GM12878 (cell line): ENCODE data around the gene STX1A. TPM values are rescaled to one million over a fixed set of nuclear protein-coding genes. Genes with fewer than 3 reads are reported as not detected.

Experiments used
- ATAC-seq: fragments of 200-7000 bp; cut with Tn5 transposase; 3 replicates; pipeline ENCODE4 v1.9.1; 2020; ENCODE audit warnings: mild to moderate bottlenecking, moderate library complexity
- BruUV-seq: library from RNA; stranded (reverse); fragments of 400-500 nt; replicated peaks from 2 replicates; lab custom pipeline; 2021; lab: Mats Ljungman, UMichigan
- CTCF ChIA-PET: fragments of 300-600 bp; sonication (Branson Sonifier 250); formaldehyde crosslinking; extraction: SDS; loops from one replicate; lab custom pipeline; 2021; ENCODE audit warnings: inconsistent platforms; lab: Yijun Ruan, JAX
- POLR2A ChIA-PET: fragments of 350-600 bp; formaldehyde crosslinking; extraction: SDS; loops from one replicate; lab custom pipeline; 2021; ENCODE audit warnings: inconsistent platforms; lab: Charles Lee
- RAD21 ChIA-PET: fragments of 300-600 bp; sonication (Branson Sonifier 250); formaldehyde crosslinking; loops from one replicate; lab custom pipeline; 2023; ENCODE audit warnings: antibody characterized with exemption; ENCODE audit not compliant: unreplicated experiment; lab: Charles Lee
- SMC1A ChIA-PET: fragments of 300-600 bp; sonication (Branson Sonifier 250); formaldehyde crosslinking; loops from one replicate; lab custom pipeline; 2023; ENCODE audit not compliant: unreplicated experiment, uncharacterized antibody; lab: Charles Lee
- DNase-seq: peaks from one replicate; pipeline ENCODE4 v3.0.0-alpha.2; 2011; ENCODE audit warnings: low read depth, low spot score
- FAIRE-seq: peaks from 3 replicates; lab custom pipeline; 2011; peaks lifted over from hg19 to GRCh38; lab: Jason Lieb, UNC
- H2AFZ ChIP-seq: 2 replicates; pipeline ENCODE4 v1.6.0; 2011; ENCODE audit warnings: low read depth, low read length, control low read depth; ENCODE audit not compliant: control insufficient read depth
- H3K27ac ChIP-seq: 2 replicates; pipeline ENCODE4 v1.5.1; 2011; ENCODE audit warnings: control low read depth; ENCODE audit not compliant: control insufficient read depth, insufficient read depth
- H3K27me3 ChIP-seq, 2 experiments: replicated peaks in 1 of 2; 2 replicates each; pipeline versions ENCODE4 v1.6.0 to v1.6.1; 2011; ENCODE audit warnings: low read length in 1 of 2; ENCODE audit not compliant: control insufficient read depth in 2 of 2, insufficient read depth in 2 of 2
- H3K36me3 ChIP-seq, 2 experiments: 2 replicates each; pipeline ENCODE4 v1.5.1; 2011; ENCODE audit warnings: low read length in 1 of 2; ENCODE audit not compliant: control insufficient read depth in 2 of 2, insufficient read depth in 2 of 2
- H3K4me1 ChIP-seq: 2 replicates; pipeline ENCODE4 v1.6.1; 2011; ENCODE audit warnings: mild to moderate bottlenecking, low read length, moderate library complexity, mixed read lengths; ENCODE audit not compliant: control insufficient read depth, insufficient read depth
- H3K4me2 ChIP-seq: 2 replicates; pipeline ENCODE4 v1.6.0; 2011; ENCODE audit warnings: control low read depth; ENCODE audit not compliant: control insufficient read depth, insufficient read depth
- H3K4me3 ChIP-seq: fragments of 200-600 bp; sonication (generic); 2 replicates; pipeline ENCODE4 v1.5.1; 2016
- H3K79me2 ChIP-seq: 2 replicates; pipeline ENCODE4 v1.6.0; 2011; ENCODE audit warnings: low read length; ENCODE audit not compliant: control insufficient read depth, insufficient read depth
- H3K9ac ChIP-seq: 2 replicates; pipeline ENCODE4 v1.8.0; 2011; ENCODE audit warnings: low read length, control low read depth, mixed read lengths; ENCODE audit not compliant: control insufficient read depth, insufficient read depth
- H3K9me3 ChIP-seq: replicated peaks from 3 replicates; pipeline ENCODE4 v1.5.1; 2011; ENCODE audit warnings: mild to moderate bottlenecking, low read length; ENCODE audit not compliant: control insufficient read depth, insufficient read depth
- H4K20me1 ChIP-seq: 2 replicates; pipeline ENCODE4 v1.6.0; 2011; ENCODE audit not compliant: control insufficient read depth, insufficient read depth
- CREB1 ChIP-seq: IDR thresholded peaks from 2 replicates; pipeline ENCODE4 v1.6.1; 2012; ENCODE audit warnings: low read depth, mild to moderate bottlenecking, inconsistent platforms
- DPF2 ChIP-seq: fragments of 450-650 bp; IDR thresholded peaks from 2 replicates; pipeline ENCODE4 v1.6.1; 2017; ENCODE audit warnings: mild to moderate bottlenecking
- ETV6 ChIP-seq, 2 experiments: fragments of 450-650 bp in 1 of 2; IDR thresholded peaks in 1 of 2; conservative IDR thresholded peaks in 1 of 2; 2 replicates each; pipeline ENCODE4 v1.6.1; 2014; ENCODE audit warnings: antibody characterized with exemption in 1 of 2, borderline replicate concordance in 1 of 2, low read depth in 1 of 2, mild to moderate bottlenecking in 1 of 2, moderate library complexity in 1 of 2
- IKZF2 ChIP-seq, 2 experiments: fragments of 450-650 bp; IDR thresholded peaks; 2 replicates each; pipeline ENCODE4 v1.6.1; 2017; ENCODE audit warnings: mild to moderate bottlenecking in 2 of 2, moderate library complexity in 2 of 2
- PML ChIP-seq: IDR thresholded peaks from 2 replicates; pipeline ENCODE4 v1.6.1; 2012; ENCODE audit warnings: low read length, inconsistent platforms
- RAD51 ChIP-seq: fragments of 450-650 bp; IDR thresholded peaks from 2 replicates; pipeline ENCODE4 v1.6.1; 2016; ENCODE audit warnings: moderate library complexity, mild to moderate bottlenecking, inconsistent platforms
- WGBS: methylation state at CpG from one replicate; pipeline ENCODE4 v1.1.6; 2016; ENCODE audit warnings: low lambda C conversion rate; ENCODE audit not compliant: insufficient replicate concordance, insufficient coverage; ENCODE audit errors: missing lambda C conversion rate; 5-methylcytosine and 5-hydroxymethylcytosine counted together
- in situ Hi-C: fragments of 300-500 bp; cut with MboI; formaldehyde crosslinking; loops from 9 replicates; pipeline ENCODE4 v1.14.3; 2018; ENCODE audit warnings: mixed read lengths
- intact Hi-C: fragments of 100-400 bp; cut with micrococcal nuclease; formaldehyde crosslinking; loops from one replicate; pipeline ENCODE4 v1.14.2; 2022; ENCODE audit not compliant: unreplicated experiment
- polyA plus RNA-seq, 11 experiments: library from polyadenylated mRNA; depleted of rRNA in 4 of 11; unstranded in 6 of 11; stranded (reverse) in 5 of 11; fragments of >200 nt; fragmentation: Nextera tagmentation in 4 of 11; fragmentation: Illumina TruSeq in 1 of 11; extraction: Ambion mirVana in 4 of 11; extraction: Trizol in 1 of 11; gene quantifications; 1 replicate in 1 of 11; 2 replicates in 10 of 11; pipeline versions ENCODE4 v1.2.1 to v1.2.3, GENCODE V29; 2011 to 2016; ENCODE audit warnings: inconsistent platforms in 2 of 11, missing spikeins in 2 of 11, low read depth in 1 of 11
- total RNA-seq, 4 experiments: library from RNA; depleted of rRNA in 3 of 4; stranded (reverse); fragments of >200 nt in 3 of 4; fragmentation: Illumina TruSeq in 1 of 4; extraction: Trizol in 1 of 4; gene quantifications; 2 replicates each; pipeline versions ENCODE4 v1.2.1 to v1.2.3, GENCODE V29; 2013 to 2021
- TF ChIP-seq, protein P1 (sequence below): IDR thresholded peaks from 2 replicates; pipeline ENCODE4 v1.6.1; 2012; ENCODE audit warnings: low read length, inconsistent platforms
- TF ChIP-seq, protein P2 (sequence below): fragments of 450-650 bp; IDR thresholded peaks from 2 replicates; pipeline ENCODE4 v1.6.1; 2017; ENCODE audit warnings: low read depth, mild to moderate bottlenecking, moderate library complexity

STX1A gene
- total and polyA plus RNA-seq, 10 of the 15 experiments (the other 5 are each of a cell fraction or from before 2014, with no cell fraction given): 0.15 to 5.3 (median 2.5) TPM

DNA sequence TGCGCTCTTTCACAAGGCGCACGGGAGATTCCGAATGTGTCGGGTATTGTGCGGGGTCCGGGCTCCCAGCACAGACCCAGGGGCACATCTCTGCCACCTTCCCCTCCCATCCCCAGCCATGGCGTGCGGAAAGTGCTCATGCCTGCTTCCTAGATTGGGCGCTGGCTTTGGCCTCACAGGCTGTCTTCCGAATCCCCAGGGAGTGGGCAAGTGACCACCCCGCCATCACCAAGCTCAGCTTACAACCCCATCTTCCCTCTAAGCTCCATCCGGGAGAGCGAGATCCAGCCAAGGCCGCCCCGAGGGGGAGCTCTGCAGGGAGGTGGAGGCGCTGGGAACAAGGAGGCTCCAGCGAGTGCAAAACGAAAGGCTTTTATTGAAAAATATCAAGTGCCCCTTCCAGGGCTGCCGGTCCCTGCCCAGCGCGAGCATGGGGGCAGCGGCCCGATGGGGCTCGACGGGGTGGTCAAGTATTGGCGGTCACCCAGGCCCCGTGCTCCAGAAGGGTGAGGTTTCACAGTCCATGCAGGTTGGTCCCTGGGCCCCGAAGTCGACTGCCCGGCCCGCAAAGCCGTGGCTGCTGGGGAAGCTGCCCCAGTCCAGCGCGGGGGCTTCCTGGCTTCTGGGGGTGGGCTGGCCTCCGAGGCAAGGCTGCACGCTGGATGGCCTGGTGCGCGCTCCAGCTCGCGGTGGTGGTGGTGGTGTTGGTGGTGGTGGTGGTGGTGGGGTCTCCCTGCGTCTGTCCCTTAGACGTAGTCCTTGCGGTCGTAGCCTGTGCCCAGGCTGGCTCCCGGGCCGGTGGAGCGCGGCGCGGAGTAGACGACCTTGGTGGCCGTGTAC is 49.4 kb upstream of the STX1A start (continued):
- TF ChIP-seq, protein P1, sequence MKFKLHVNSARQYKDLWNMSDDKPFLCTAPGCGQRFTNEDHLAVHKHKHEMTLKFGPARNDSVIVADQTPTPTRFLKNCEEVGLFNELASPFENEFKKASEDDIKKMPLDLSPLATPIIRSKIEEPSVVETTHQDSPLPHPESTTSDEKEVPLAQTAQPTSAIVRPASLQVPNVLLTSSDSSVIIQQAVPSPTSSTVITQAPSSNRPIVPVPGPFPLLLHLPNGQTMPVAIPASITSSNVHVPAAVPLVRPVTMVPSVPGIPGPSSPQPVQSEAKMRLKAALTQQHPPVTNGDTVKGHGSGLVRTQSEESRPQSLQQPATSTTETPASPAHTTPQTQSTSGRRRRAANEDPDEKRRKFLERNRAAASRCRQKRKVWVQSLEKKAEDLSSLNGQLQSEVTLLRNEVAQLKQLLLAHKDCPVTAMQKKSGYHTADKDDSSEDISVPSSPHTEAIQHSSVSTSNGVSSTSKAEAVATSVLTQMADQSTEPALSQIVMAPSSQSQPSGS: no peak
- TF ChIP-seq PML: no peak
- no peak for TF ChIP-seq RAD51
- no peak for TF ChIP-seq CREB1
- TF ChIP-seq ETV6 (conservative IDR thresholded peaks at IDR 0.05 in 1 of 2, IDR thresholded peaks at IDR 0.05 in 1 of 2; ENCODE audit: borderline replicate concordance in 1 of 2, low read depth in 1 of 2): no peak
- TF ChIP-seq, protein P2, sequence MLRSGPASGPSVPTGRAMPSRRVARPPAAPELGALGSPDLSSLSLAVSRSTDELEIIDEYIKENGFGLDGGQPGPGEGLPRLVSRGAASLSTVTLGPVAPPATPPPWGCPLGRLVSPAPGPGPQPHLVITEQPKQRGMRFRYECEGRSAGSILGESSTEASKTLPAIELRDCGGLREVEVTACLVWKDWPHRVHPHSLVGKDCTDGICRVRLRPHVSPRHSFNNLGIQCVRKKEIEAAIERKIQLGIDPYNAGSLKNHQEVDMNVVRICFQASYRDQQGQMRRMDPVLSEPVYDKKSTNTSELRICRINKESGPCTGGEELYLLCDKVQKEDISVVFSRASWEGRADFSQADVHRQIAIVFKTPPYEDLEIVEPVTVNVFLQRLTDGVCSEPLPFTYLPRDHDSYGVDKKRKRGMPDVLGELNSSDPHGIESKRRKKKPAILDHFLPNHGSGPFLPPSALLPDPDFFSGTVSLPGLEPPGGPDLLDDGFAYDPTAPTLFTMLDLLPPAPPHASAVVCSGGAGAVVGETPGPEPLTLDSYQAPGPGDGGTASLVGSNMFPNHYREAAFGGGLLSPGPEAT: no peak

DNA sequence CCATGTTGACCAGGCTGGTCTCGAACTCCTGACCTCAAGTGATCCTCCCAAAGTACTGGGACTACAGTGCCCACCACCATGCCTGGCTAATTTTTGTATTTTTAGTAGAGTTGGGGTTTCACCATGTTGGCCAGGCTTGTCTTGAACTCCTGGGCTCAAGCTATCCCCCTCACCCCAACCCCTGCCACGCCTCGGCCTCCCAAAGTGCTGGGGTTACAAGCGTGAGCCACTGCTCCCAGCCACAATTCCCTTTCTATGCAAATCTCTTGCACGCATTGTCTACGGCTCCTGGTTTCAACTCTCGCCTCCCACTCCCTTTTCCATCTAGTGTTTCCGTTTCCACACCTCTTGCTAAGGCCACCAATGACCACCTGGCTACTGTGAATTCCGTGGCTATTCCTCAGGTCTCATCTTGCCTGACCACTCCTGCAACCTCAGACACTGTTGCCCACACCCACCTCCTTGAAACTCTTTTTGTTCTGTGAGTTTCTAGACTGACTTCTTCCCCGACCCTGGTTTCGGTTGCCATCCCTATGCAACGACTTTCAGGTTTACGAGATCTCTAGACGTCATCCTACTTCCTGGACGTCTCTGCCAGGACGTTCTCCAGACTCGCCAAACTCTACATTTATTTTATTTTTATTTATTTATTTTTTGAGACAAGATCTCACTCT is 47.2 kb upstream of the STX1A start:
- Histone ChIP-seq H3K36me3 (no peaks in the 10 kb centered on the region), H4K20me1 (no peaks in the 10 kb centered on the region), H3K27ac (no peak overlapping the region), H3K4me1 (no peaks in the 10 kb centered on the region), H3K27me3 (peaks cover 0 to 2% of the 10 kb centered on the region in 2 experiments; a peak in 1 of 4 replicates), H3K4me3 (no peak overlapping the region), H3K79me2 (no peaks in the 10 kb centered on the region), H3K9ac (no peak overlapping the region), H3K4me2 (no peak overlapping the region), H3K9me3 (no peaks in the 10 kb centered on the region)
- ChIA-PET CTCF (no interaction called here), POLR2A (interaction anchor here (0.6 kb wide), 1 partner anchor 238 kb away, joined by 3 read pairs; no protein-coding TSS in a partner anchor), SMC1A (no interaction called here), RAD21 (no interaction called here)
- no peak; the same call in 2 of the 3 replicates for ATAC-seq
- in situ Hi-C loops: no loop called here
- 39% methylated on average over 17 of the region's 17 CpGs for WGBS
- no peak for FAIRE-seq
- BruUV-seq: no TSS peak
- no peak for DNase-seq
- TF ChIP-seq IKZF2 (IDR thresholded peaks at IDR 0.05) (peak in 1 of 2 experiments; percentile 26; a peak in 1 of 4 replicates), DPF2 (no peak)
- TF ChIP-seq, all 136 proteins: peak for 1
- H2AFZ ChIP-seq: no peak overlapping the region
- intact Hi-C loops: no loop called here
